ENCODE results near the gene RUNX3.

Gene RUNX3

GRCh38 chr1:24888061-24888970 lies 41.8 kb downstream of the RUNX3 start:
- DNase-seq (ENCODE audit: low read depth in 2 of 2): no peak

GRCh38 chr1:24886241-24886640 lies 43.8 kb downstream of the RUNX3 start:
- DNase-seq (ENCODE audit: low read depth in 2 of 2): no peak

- no peak for DNase-seq (ENCODE audit: low read depth in 2 of 2)
These were observed 45.3 kb downstream of the RUNX3 start for GRCh38 chr1:24884751-24885150.

- no peak for DNase-seq (ENCODE audit: low read depth in 2 of 2)
These were observed 49.0 kb downstream of the RUNX3 start for GRCh38 chr1:24881034-24881433.

GRCh38 chr1:24878775-24879742 lies 51.0 kb downstream of the RUNX3 start:
- no peak for DNase-seq (ENCODE audit: low read depth in 2 of 2)

- DNase-seq (ENCODE audit: low read depth in 2 of 2): no peak
These were observed 52.0 kb downstream of the RUNX3 start for GRCh38 chr1:24878045-24878444.

- no peak for DNase-seq (ENCODE audit: low read depth in 2 of 2)
These were observed 54.0 kb downstream of the RUNX3 start for GRCh38 chr1:24875991-24876506.

- DNase-seq (ENCODE audit: low read depth in 2 of 2): no peak
These were observed 54.8 kb downstream of the RUNX3 start for GRCh38 chr1:24875257-24875656.

GRCh38 chr1:24874611-24875234 lies 55.4 kb downstream of the RUNX3 start:
- no peak for DNase-seq (ENCODE audit: low read depth in 2 of 2)

- DNase-seq (ENCODE audit: low read depth in 2 of 2): no peak
These were observed 56.0 kb downstream of the RUNX3 start for GRCh38 chr1:24874056-24874455.

GRCh38 chr1:24873148-24873547 lies 56.9 kb downstream of the RUNX3 start:
- DNase-seq (ENCODE audit: low read depth in 2 of 2): no peak

GRCh38 chr1:24872061-24872850 lies 57.8 kb downstream of the RUNX3 start:
- no peak for DNase-seq (ENCODE audit: low read depth in 2 of 2)

GRCh38 chr1:24871306-24871901 lies 58.7 kb downstream of the RUNX3 start:
- no peak for DNase-seq (ENCODE audit: low read depth in 2 of 2)

- DNase-seq (ENCODE audit: low read depth in 2 of 2): no peak
These were observed 59.4 kb downstream of the RUNX3 start for GRCh38 chr1:24870551-24871195.

- DNase-seq (ENCODE audit: low read depth in 2 of 2): no peak
These were observed 61.8 kb downstream of the RUNX3 start for GRCh38 chr1:24868016-24868875.

- no peak for DNase-seq (ENCODE audit: low read depth in 2 of 2)
These were observed 62.8 kb downstream of the RUNX3 start for GRCh38 chr1:24867084-24867870.

GRCh38 chr1:24866211-24867083 lies 63.6 kb downstream of the RUNX3 start:
- no peak for DNase-seq (ENCODE audit: low read depth in 2 of 2)

Data from stimulated activated CD8-positive, alpha-beta memory T cell treated with anti-CD3 and anti-CD28 coated beads, Interleukin-15, amount 100 ng/mL, for 4 hours (primary cell).